Colonic mucosa (tissue), 4 donors: ENCODE measurements around the gene SBSN. TPM values are rescaled to one million over a fixed set of nuclear protein-coding genes. Genes with fewer than 3 reads are reported as not detected.

Experiments
- DNase-seq: peaks from one replicate; pipeline ENCODE4 v3.0.0-alpha.2; 2020
- H3K27ac ChIP-seq: fragments of 200-600 bp; one replicate; pipeline ENCODE4 v1.8.0; 2021
- H3K27me3 ChIP-seq: fragments of 200-600 bp; one replicate; pipeline ENCODE4 v1.8.0; 2021
- H3K36me3 ChIP-seq: fragments of 200-600 bp; one replicate; pipeline ENCODE4 v1.8.0; 2021
- H3K4me1 ChIP-seq: fragments of 200-600 bp; one replicate; pipeline ENCODE4 v1.8.0; 2021; ENCODE audit warnings: mild to moderate bottlenecking
- H3K4me3 ChIP-seq: fragments of 200-600 bp; one replicate; pipeline ENCODE4 v1.8.0; 2021
- H3K9ac ChIP-seq, 2 donors: one replicate each; pipeline ENCODE4 v1.7.0; 2013; ENCODE audit warnings: control low read depth in 2 of 2, low read depth in 2 of 2, low read length in 2 of 2
- H3K9me3 ChIP-seq: fragments of 200-600 bp; one replicate; pipeline ENCODE4 v1.8.0; 2021
- intact Hi-C: fragments of 100-400 bp; cut with DNase I; formaldehyde crosslinking; loops from one replicate; pipeline ENCODE4 v1.14.1; 2022
- total RNA-seq, 2 donors: library from RNA; stranded (reverse); fragmentation: NEBNext Ultra II Directional in 1 of 2; extraction: Animal tissue kit (Norgen Biotek cat#: 25700) in 1 of 2; gene quantifications; one replicate each; pipeline ENCODE4 v1.2.1, GENCODE V29; 2021
- TF ChIP-seq, protein P1 (sequence below): fragments of 200-600 bp; IDR thresholded peaks from one replicate; pipeline ENCODE4 v1.8.0; 2022; ENCODE audit warnings: antibody characterized with exemption, mild to moderate bottlenecking
- donor health status: healthy.
- donor health status: DM: no; HTN: no; CAD: no.
- donor health status: DM: no; HTN: no; CAD: no.

SBSN gene
- not detected for total RNA-seq

GRCh38 chr19:35528218-35529038, at the start of gene SBSN:
TSS of gene SBSN (minus strand) at chr19:35528311. CDS start at chr19:35528281, 30 bp downstream.
- DNase-seq, result no peak
- Histone ChIP-seq H3K36me3 (no peaks in the 10 kb centered on the region), H3K27me3 (peaks cover 1% of the 10 kb centered on the region), H3K27ac (no peak within 1 kb of the TSS), H3K9ac (no peak within 1 kb of the TSS), H3K4me1 (no peaks in the 10 kb centered on the region), H3K4me3 (no peak within 1 kb of the TSS), H3K9me3 (no peaks in the 10 kb centered on the region)
- TF ChIP-seq, protein P1, sequence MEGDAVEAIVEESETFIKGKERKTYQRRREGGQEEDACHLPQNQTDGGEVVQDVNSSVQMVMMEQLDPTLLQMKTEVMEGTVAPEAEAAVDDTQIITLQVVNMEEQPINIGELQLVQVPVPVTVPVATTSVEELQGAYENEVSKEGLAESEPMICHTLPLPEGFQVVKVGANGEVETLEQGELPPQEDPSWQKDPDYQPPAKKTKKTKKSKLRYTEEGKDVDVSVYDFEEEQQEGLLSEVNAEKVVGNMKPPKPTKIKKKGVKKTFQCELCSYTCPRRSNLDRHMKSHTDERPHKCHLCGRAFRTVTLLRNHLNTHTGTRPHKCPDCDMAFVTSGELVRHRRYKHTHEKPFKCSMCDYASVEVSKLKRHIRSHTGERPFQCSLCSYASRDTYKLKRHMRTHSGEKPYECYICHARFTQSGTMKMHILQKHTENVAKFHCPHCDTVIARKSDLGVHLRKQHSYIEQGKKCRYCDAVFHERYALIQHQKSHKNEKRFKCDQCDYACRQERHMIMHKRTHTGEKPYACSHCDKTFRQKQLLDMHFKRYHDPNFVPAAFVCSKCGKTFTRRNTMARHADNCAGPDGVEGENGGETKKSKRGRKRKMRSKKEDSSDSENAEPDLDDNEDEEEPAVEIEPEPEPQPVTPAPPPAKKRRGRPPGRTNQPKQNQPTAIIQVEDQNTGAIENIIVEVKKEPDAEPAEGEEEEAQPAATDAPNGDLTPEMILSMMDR, result no peak
- intact Hi-C loops, result no loop called here

GRCh38 chr19:35571406-35571965, 43.4 kb upstream of the SBSN start:
- no peaks in the 10 kb centered on the region for H3K27me3 ChIP-seq
- intact Hi-C loops, result no loop called here
- TF ChIP-seq, protein P1, result no peak
- no peaks in the 10 kb centered on the region for H3K36me3 ChIP-seq
- H3K4me1 ChIP-seq, result no peaks in the 10 kb centered on the region
- no peak overlapping the region for H3K9ac ChIP-seq
- H3K27ac ChIP-seq, result no peak overlapping the region
- no peak for DNase-seq
- H3K9me3 ChIP-seq, result no peaks in the 10 kb centered on the region
- H3K4me3 ChIP-seq, result no peak overlapping the region

DNA sequence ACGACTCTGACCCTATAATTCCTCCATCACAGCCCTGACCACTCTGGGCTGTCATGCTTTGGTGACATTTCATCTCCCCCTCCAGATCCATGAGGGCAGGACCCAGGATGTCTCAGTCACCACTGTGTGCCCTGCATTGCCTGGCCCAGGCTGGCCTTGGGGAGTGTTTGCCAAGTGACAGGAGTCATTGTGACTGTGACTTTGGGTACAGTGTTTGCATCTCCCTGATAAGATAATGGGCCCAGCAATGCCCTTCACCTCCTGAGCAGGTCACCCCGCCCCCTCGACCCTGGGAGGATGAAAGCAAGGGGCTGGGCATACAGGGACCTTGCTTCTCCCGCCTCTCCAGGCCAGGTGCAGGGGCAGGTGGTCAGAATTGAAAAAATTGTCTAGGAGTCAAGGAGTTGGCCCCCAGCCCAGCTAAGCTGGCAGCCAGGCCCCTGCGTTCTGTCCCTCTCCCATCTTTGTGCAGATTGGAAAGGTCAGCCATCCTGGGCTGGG, 41.2 kb upstream of the SBSN start:
- Histone ChIP-seq H3K27me3 (no peaks in the 10 kb centered on the region), H3K36me3 (no peaks in the 10 kb centered on the region), H3K27ac (no peak overlapping the region), H3K4me3 (no peak overlapping the region), H3K4me1 (no peaks in the 10 kb centered on the region), H3K9ac (no peak overlapping the region), H3K9me3 (no peaks in the 10 kb centered on the region)
- DNase-seq, result no peak
- TF ChIP-seq, protein P1, result no peak
- intact Hi-C loops, result no loop called here

DNA sequence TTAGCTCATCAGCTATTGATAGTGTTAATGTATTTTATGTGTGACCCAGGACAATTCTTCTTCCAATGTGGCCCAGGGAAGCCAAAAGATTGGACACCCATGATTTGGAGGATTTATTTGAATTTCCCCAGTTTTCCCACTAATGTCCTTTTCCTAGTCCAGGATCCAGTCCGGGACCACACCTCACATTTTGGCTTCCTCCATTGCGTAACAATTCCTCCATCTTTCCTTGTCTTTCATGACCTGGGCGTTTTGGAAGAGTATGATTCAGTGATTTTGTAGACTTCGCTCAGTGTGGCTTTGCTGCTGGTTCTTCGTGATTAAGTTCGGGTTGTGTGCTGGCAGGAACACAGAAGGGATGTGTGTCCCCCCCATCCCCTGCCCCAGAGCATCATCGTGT, 38.6 kb upstream of the SBSN start:
- Histone ChIP-seq H3K27me3 (no peaks in the 10 kb centered on the region), H3K36me3 (no peaks in the 10 kb centered on the region), H3K27ac (no peak overlapping the region), H3K4me3 (no peak overlapping the region), H3K9ac (no peak overlapping the region), H3K4me1 (no peaks in the 10 kb centered on the region), H3K9me3 (no peaks in the 10 kb centered on the region)
- TF ChIP-seq, protein P1, result no peak
- no peak for DNase-seq
- intact Hi-C loops, result no loop called here

GRCh38 chr19:35565016-35565856, 37.1 kb upstream of the SBSN start:
- Histone ChIP-seq H3K9me3 (no peaks in the 10 kb centered on the region), H3K4me3 (no peak overlapping the region), H3K36me3 (no peaks in the 10 kb centered on the region), H3K27ac (no peak overlapping the region), H3K4me1 (no peaks in the 10 kb centered on the region), H3K9ac (no peak overlapping the region), H3K27me3 (no peaks in the 10 kb centered on the region)
- no peak for DNase-seq
- TF ChIP-seq, protein P1, result no peak
- intact Hi-C loops, result no loop called here
